NT2/D1 (cell line): ENCODE results near the gene HOXB9.

Experiments
- DNase-seq: peaks from one replicate; pipeline ENCODE4 v3.0.0-alpha.2; 2011; ENCODE audit warnings: low read depth, low spot score
- H3K27me3 ChIP-seq: 2 replicates; pipeline ENCODE4 v1.6.0; 2011; ENCODE audit warnings: mild to moderate bottlenecking; ENCODE audit not compliant: insufficient read length, insufficient read depth
- H3K36me3 ChIP-seq: 2 replicates; pipeline ENCODE4 v1.6.1; 2011; ENCODE audit warnings: mild to moderate bottlenecking, low read length, mixed read lengths; ENCODE audit not compliant: insufficient read depth, insufficient read length
- H3K4me1 ChIP-seq: 2 replicates; pipeline ENCODE4 v1.5.1; 2011; ENCODE audit not compliant: insufficient read depth, insufficient read length
- H3K4me3 ChIP-seq: 2 replicates; pipeline ENCODE4 v1.5.1; 2011; ENCODE audit warnings: low read depth; ENCODE audit not compliant: insufficient read length
- H3K9ac ChIP-seq: 2 replicates; pipeline ENCODE4 v1.6.0; 2011; ENCODE audit warnings: low read depth; ENCODE audit not compliant: insufficient read length
- H3K9me3 ChIP-seq: 2 replicates; pipeline ENCODE4 v1.5.1; 2011; ENCODE audit warnings: mild to moderate bottlenecking, low read length; ENCODE audit not compliant: insufficient read depth
- SUZ12 ChIP-seq: IDR thresholded peaks from 2 replicates; pipeline ENCODE4 v1.6.1; 2011; ENCODE audit not compliant: insufficient read length, insufficient read depth; ENCODE audit errors: extremely low read depth
- YY1 ChIP-seq: IDR thresholded peaks from 2 replicates; pipeline ENCODE4 v1.6.1; 2011; ENCODE audit not compliant: insufficient read length, insufficient read depth
- ZNF274 ChIP-seq: IDR thresholded peaks from 2 replicates; pipeline ENCODE4 v1.6.1; 2011; ENCODE audit warnings: mild to moderate bottlenecking, low read depth, low read length

The HOXB9 gene

DNA sequence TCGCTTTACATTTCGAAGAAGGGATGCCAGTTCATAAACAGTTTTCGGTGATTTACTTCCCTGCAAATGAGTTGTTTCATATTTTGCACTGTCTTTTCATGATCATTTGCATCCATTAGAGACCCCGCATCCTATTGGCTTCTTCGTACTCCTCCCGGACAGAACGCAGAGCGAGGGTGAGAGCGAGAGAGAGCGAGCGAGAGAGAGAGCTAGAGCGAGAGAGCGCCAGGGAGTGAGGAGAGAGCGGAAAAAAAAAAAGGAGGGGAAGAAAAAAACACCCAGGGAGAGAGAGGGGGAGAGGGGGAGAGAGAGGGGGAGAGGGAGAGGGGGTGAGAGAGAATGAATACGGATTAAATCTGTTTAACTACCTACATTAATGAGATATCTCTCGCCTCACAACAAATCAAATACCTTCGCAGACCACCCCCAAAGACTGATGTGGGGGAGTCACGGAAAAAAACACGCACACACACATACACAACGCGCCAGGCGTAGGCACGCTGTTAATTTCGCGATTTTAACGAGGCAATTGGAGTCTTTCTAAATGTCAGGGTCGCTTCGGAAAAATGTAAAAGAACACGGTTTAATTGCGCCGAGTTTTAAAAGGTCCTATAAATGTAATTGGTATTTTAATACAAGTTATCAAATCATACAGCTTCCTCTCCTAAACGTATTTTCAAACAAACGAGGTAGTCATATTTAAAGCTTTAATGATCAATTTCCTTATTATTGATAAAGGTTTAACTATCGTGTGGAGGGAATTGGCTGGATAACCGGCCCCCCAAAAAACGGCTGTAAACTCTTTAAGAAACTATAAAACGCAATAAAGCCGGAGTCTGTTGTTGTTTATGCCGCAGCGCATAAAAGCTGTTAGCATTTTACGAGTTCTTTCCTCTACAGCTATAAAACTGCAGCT lies 10.9 kb downstream of the HOXB9 start, which contains the start of gene HOXB8:
HOXB8 (minus strand) TSS at position 246 of the 916 bp plus-strand sequence. CDS start 588 bp downstream, outside the sequence.
- DNase-seq = no peak
- H3K9ac ChIP-seq = peak within 1 kb of the TSS; percentile 50
- H3K27me3 ChIP-seq = peaks cover 99% of the 10 kb centered on the region
- H3K4me1 ChIP-seq = peaks cover 14% of the 10 kb centered on the region
- no peaks in the 10 kb centered on the region for H3K36me3 ChIP-seq
- TF ChIP-seq SUZ12 (peak; percentile 98), YY1 (no peak)
- H3K9me3 ChIP-seq = no peaks in the 10 kb centered on the region
- peak within 1 kb of the TSS; percentile 15 for H3K4me3 ChIP-seq

DNA sequence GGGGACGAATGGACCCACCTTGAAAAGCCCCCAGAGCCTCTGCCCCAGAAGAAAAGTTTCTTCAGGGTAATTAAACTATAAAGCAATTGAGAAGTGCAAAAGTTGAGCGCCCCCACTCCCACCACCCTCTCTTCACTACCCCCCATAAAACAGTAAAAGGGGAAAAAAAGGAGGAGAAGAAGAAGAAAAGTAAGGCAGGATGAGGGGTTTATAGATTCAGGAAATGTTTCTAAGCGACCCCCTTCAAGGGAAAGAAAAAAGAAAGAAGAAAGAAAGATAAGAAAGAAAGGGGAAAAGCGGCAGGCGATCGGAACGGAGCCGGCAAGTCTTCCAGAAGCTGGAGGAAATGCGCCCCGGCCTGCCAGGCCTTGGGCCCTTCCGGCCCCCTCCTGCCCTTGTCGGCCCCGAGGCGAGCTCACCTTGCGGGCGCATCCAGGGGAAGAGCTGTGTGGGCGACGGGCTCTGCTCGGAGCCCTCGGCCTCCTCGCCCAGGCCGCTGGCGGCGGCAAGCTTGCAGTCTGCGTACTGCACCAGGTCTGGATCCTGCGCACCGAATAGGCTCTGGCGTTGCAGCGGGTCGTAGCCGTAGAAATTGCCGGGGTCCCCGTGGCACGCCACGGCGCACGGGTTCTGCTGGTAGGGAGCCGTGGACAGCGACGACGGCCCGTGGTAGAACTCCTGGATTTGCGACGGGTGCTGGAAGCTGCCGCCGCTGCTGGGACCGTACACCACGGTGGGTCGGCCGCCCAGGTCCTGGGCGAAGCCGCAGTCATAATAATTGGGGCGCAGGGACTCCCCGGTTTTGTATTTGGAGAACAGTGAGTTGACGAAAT lies 12.1 kb downstream of the HOXB9 start:
- TF ChIP-seq SUZ12 = peak; percentile 85
- no peak for TF ChIP-seq ZNF274
- DNase-seq = no peak
- peak overlapping the region; percentile 50 for H3K9ac ChIP-seq
- no peaks in the 10 kb centered on the region for H3K36me3 ChIP-seq
- H3K27me3 ChIP-seq = peaks cover 99% of the 10 kb centered on the region
- peak overlapping the region; percentile 15 for H3K4me3 ChIP-seq
- H3K9me3 ChIP-seq = no peaks in the 10 kb centered on the region
- H3K4me1 ChIP-seq = peaks cover 11% of the 10 kb centered on the region

DNA sequence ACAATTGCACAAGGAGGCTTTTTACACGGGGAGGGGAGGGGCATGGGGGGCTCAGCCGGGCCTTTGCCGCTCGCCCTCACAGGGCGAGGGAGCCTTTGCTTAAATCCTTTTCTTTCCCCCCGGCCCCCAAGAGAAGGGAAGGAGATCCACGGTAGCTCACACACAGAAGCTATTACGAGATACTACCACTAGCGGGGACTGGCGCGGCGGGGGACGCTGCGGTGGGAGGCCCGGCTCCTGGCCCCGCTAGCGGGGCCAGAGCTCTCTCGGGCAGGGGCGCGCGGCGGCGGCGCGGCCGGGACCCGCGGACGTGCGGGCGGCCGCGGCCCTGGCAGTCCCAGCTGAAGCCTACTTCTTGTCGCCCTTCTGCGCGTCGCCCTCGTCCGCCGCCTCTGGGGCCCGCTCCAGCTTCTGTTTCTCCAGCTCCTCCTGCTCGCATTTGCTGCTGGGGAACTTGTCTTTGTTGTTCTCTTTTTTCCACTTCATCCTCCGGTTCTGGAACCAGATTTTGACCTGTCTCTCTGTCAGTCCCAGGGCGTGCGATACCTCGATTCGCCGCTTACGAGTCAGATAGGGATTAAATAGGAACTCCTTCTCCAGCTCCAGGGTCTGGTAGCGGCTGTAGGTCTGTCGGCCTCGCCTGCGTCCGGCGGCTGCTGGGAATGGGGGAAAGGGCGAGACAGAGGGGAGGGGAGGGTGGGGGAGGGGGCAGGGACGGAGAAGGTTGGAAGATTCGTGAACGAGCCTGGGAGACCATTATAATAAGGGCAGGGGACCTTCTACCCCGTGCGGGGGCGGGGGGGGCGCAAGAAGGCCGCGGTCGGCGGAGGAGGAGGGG lies 13.1 kb downstream of the HOXB9 start:
- H3K9me3 ChIP-seq = no peaks in the 10 kb centered on the region
- peak overlapping the region; percentile 15 for H3K4me3 ChIP-seq
- H3K9ac ChIP-seq = no peak overlapping the region
- DNase-seq = no peak
- no peaks in the 10 kb centered on the region for H3K36me3 ChIP-seq
- H3K27me3 ChIP-seq = peaks cover 98% of the 10 kb centered on the region
- H3K4me1 ChIP-seq = peaks cover 10% of the 10 kb centered on the region
- TF ChIP-seq ZNF274 (no peak), YY1 (no peak), SUZ12 (no peak)

DNA sequence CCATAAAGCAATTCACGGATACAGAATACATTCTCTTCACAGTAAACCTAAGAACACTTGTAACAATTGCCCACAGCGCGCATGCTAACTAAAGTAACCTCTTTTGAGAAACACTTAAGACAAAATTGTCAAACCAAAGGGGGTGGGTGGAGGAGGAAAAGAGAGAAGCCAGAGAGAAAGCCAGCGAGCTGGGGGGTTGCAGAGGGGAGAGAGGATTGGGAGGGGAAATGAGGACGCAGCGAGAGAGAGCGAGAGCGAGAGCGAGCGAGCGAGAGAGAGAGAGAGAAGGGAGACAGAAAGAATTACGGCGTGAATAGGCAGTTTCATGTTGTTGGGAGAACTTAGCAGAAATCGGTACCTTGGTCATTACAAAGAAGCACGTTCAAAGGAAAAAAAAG lies 13.7 kb downstream of the HOXB9 start:
- H3K9ac ChIP-seq = no peak overlapping the region
- H3K4me3 ChIP-seq = no peak overlapping the region
- no peaks in the 10 kb centered on the region for H3K36me3 ChIP-seq
- no peak for DNase-seq
- H3K4me1 ChIP-seq = peaks cover 5% of the 10 kb centered on the region
- no peaks in the 10 kb centered on the region for H3K9me3 ChIP-seq
- H3K27me3 ChIP-seq = peaks cover 98% of the 10 kb centered on the region
- TF ChIP-seq YY1 = no peak
- TF ChIP-seq ZNF274 = no peak
- no peak for TF ChIP-seq SUZ12

DNA sequence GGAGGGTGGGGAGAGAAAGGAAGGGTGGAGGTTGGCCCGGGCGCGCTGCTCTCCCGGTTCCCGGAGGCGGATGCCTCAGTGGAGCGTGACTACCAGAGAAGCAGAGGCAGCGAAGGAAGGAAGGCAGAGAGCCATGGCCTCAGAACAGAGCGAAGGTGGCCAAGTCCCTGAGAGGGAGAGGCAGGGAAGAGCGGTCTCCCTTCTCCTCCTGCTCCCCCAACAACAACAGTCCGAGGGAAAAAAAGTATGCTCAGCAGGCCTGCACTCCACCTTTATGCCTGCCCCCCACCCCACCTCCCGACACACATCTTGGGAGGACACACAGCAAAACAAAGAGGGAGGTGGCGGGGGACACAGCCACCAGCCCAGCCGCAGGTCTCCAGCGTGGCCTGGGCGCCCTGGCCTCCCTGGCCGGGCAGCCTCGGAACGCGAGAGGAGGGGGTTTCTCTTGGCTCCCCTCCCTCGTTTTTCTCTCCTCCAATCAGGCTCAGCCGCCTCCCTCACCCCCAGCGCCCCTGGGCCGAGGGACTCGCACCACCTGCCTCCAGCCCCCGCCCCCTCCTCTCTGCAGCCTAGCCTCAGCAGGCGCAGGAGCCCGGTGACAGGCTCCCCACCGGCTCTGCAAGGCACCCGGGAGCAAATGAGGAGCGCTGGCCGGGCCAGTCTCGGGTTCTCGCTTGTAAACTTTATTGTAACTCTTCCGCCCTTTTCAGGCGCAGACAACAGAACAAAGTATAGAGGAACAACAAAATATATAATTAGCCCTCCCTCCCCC lies 14.3 kb downstream of the HOXB9 start:
- Histone ChIP-seq H3K9me3 (no peaks in the 10 kb centered on the region), H3K36me3 (no peaks in the 10 kb centered on the region), H3K4me3 (no peak overlapping the region), H3K9ac (peak overlapping the region; percentile 32), H3K4me1 (peaks cover 5% of the 10 kb centered on the region), H3K27me3 (peaks cover 98% of the 10 kb centered on the region)
- TF ChIP-seq YY1 = no peak
- peak; percentile 85 for TF ChIP-seq SUZ12
- no peak for DNase-seq

DNA sequence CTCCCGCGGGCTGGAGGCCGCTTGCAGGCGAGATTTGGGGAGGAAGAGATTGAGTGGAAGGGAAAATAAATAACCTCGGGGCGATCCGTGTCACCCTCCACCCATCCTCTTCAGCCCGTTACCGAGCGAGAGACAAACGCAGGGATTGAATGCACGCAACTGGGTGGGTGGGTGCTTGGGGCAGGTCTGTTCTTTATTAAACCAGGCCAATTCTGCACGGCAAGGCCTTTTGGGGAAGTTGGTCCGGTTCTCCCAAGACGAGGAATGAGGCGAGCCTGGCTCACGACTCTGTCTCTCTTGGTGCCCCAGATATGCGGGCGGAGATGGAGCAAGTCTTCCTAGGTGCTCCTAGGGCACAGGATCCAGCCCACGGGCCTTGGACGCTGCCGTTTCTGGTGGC lies 14.9 kb downstream of the HOXB9 start:
- Histone ChIP-seq H3K9ac (no peak overlapping the region), H3K4me3 (peak overlapping the region; percentile 46)

More for the DNA sequence above, 14.9 kb downstream of the HOXB9 start:
- DNase-seq = no peak
- no peak for TF ChIP-seq ZNF274
- no peak for TF ChIP-seq SUZ12
- TF ChIP-seq YY1 = no peak
- Histone ChIP-seq H3K9me3 (no peaks in the 10 kb centered on the region), H3K4me1 (peaks cover 5% of the 10 kb centered on the region), H3K36me3 (no peaks in the 10 kb centered on the region), H3K27me3 (peaks cover 98% of the 10 kb centered on the region)
